NOMO-1 treated with dmso at 0.1 percent for 144 hours (cell line): Measurements from ENCODE around the gene MEGF9.
A peak's percentile ranks its signal among the peaks of the same experiment; 100 is the strongest.
"Not testable (repeated sequence)": the region's sequence is repeated elsewhere in the genome, so short reads cannot be mapped to it uniquely, and the experiment has no call there.

ENCODE experiments used
- DNase-seq: peaks from one replicate; lab custom pipeline; 2025; ENCODE audit not compliant: unreplicated experiment; lab: John Stamatoyannopoulos, UW

The MEGF9 gene

DNA sequence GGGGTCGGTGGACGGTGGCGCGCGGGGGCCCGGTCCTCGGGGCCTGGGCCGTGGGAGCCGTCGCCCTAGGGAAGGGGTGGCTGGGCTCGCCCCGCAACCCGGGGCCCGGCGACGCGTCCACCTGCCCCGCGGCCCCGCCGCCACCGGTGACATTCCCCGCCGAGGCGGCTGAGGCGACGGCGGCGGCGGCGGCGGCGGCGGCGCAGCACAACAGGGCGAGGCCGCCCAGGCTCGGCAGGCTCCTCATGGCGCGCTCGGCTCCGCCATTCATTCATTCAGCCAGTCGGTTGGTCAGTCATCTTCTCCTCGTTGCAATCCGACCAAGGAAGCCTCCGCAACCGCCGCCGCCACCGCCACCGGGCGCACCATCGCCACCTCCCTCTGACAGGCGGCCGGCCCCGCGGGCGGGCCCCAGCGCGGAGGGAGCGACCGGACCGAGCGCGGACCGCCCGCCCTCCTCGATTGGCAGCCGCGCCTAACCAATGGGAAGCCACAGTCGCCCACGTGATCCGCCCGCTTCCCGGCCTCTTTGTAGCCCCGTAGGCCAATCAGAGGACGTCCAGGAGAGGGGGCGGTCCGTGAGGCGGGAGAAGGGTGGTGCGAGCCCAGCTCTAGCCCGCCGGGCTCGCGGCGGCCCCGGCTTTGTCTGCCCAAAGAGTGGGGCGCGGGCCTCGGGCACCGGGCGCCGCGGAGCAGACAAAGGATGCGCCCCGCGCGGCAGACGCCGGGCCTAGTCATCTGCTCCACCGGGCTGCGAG, at the start of gene MEGF9:
Gene MEGF9 (minus strand): TSS at position 383 of the 758 bp plus-strand sequence. CDS start 112 bp downstream, at position 271.
- peak; percentile 97 for DNase-seq

DNA sequence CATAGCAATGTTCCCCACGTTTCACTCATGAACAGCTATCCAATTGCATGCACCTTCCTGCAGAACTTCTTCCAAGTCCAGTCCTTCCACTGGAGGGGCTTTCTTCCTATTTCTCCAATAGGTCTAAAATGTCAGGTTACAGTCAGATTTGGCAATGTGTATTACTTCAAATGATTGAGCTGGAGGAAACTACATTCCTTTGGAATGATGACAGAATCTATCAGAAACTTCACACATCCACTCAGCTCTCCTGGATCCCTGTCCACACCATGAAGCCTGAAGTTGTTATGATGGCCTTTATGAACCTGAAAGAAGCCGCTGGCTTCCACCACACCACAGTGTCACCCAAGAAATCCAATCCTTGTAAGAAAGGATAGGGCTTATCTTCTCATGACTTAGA, 46.7 kb upstream of the MEGF9 start:
- no peak for DNase-seq

DNA sequence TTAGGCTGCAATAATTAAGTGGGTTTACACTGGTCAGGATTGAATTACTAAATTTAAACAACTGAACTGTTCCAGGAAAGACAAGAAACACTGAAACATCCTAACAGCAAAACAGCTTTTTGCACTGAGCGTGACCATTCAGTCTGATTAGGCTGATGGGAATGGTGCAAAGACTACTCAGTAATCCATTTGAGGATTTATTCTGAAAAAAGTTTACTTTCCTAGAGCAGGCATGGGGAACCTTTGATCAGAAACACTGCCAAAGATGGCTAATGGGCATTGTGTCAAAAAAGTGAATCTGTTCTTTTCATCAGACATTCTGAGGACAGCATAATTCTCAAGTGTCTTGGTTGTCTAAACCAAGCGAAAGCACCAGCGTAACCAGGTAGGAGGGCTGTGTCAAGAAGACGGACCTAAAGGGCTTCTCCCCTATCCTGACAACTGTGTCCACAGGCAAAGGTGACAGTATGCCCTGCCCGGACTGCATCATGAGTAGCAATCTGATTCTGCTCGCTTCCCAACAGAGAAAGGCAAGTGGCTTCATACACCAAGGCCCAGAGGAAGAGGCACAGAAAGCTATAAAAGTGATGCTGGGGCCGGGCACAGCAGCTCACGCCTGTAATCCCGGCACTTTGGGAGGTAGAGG, 45.6 kb upstream of the MEGF9 start:
- no peak for DNase-seq

DNA sequence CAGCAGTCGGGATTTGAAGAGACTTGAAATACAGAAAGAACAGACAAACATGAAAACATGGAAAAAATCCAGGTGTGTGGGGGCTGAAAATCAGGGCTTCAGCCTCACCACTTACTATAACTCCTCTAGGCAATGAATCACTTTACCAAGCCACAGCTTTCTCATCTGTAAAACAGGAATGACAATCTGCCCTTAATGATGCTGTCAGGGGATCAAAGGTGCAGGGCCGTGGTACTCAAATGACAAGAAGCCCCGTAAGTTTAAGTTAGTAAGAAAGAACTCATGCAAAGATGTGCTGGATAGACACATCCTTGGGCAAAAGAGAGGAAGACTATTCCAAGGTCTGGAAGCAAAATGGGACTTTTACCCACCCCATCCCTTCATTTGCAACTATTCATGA, 44.3 kb upstream of the MEGF9 start:
- DNase-seq: no peak

DNA sequence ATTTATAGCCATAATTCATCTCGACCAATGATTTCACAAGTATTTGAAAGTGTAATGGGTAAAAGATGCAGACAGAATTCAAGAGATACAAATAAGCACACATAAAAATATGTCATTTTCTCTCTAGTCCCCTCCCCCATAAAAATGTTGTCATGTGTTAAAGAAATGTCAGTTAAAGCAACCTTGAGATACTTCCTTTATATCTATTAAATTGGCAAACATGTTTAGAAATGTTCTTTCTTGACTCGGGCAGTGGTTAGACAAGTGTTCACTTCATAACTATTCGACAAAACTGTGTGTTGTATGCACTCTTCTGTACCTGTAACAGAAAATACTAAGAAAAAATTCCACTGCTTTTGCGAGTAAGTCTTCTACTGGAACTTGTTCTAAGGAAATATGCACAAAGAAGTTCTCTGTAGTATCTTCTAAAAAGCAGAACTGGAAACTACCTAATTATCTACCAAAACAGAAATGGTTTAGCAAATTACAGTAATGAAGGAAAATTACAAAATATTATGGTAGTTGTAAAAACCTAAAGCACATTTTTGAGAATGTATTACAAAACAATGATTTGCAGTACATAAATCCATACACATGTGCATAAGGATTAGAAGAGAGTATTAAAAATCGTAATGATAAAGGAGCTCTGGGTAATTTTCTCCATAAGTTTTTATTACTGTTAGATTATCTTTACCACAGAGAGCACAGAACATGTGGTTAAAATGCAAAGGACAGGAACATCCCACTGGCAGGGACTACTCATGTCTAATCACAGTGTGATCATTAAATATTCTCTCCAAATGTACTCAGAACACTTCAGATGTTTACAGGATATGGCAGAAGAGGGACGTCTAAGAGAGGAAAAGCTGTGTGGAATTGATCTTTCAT, 43.0 kb upstream of the MEGF9 start:
- peak; percentile 62 for DNase-seq

DNA sequence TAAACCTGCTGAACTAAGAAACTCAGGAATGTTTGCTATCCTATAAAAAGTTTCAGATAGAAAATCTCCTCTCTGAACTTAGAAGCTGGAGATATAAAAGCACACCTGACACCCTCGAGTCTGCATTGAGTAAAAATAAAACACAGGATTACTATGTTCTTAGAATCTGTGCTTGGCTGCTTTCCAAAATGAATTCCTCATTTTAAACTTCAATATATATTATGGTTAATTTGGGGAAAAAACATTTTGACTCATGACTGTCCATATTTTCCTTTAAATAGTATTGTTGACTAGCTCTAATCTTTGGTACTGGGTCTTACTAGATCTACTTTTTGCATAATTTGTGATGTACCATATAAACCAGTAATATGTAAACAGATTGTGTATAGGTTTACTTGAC, 42.3 kb upstream of the MEGF9 start:
- DNase-seq: no peak

DNA sequence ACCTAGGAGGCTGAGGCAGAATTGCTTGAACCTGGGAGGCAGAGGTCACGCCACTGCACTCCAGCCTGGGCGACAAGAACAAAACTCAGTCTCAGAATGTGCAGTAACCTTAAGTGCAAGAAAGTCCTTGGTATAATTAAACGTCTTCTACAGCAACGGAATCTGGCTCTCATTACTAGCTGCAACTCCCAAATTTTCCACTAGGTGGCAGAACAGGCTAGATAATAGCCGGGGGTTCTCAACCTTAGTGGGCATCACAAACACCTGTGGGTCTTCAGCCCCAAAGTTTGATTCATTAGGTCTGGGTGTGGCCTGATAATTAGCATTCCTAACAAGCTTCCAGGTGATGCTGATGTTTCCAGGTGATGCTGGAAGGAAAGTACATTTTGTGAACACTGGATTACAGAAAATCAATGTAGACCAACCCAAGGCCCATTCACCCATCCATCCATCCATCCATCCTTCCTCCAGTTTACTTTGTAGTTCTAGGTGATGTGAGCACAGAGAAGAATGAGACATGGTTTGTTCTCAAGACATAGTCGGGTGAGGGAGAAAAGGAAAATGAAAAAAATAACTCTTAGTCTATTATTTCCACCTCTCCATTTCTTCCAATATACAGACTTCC, 41.7 kb upstream of the MEGF9 start:
- peak; percentile 18 for DNase-seq

DNA sequence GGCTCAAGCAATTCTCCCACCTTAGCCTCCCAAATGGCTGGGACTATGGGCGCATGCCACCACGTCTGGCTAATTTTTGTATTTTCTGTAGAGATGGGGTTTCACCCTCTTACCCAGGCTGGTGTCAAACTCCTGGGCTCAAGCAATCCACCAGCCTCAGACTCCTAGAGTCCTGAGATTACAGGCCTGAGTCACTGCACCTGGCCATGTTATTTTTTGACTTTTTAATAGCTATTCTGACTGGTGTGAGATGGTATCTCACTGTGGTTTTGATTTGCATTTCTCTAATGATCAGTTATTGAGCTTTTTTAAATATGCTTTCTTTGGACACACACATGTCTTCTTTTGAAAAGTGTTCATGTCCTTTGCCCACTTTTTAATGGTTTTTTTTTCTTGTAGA, 40.8 kb upstream of the MEGF9 start:
- no peak for DNase-seq

DNA sequence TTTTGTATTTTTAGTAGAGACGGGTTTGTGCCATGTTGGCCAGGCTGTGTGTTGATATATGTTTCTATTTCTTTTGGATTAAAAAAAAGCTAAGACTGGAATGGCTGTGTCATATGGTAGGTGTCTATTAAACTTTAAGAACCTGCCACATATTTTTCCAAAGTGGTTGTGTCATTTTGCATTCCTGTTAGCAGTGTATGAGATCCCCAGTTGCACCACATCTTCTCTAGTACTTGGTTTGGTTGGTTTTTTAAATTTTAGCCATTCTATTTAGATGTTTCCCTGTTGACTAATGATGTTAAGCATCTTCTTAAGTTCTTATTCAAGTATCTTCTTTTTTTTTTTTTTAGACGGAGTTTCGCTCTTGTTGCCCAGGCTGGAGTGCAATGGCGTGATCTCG, 36.2 kb upstream of the MEGF9 start:
- DNase-seq: no peak

DNA sequence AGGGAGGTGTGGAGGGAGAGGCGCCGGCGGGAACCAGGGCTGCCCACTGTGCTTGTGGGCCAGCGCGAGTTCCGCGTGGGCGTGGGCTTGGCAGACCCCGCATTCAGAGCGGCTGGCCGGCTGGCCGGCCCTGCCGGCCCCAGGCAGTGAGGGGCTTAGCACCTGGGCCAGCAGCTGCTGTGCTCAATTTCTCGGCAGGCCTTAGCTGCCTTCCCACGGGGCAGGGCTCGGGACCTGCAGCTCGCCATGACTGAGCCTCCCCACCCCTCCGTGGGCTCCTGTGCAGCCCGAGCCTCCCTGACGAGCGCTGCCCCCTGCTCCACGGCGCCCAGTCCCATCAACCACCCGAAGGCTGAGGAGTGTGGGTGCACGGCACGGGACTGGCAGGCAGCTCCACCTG, 32.1 kb upstream of the MEGF9 start:
- DNase-seq: not testable (repeated sequence)

DNA sequence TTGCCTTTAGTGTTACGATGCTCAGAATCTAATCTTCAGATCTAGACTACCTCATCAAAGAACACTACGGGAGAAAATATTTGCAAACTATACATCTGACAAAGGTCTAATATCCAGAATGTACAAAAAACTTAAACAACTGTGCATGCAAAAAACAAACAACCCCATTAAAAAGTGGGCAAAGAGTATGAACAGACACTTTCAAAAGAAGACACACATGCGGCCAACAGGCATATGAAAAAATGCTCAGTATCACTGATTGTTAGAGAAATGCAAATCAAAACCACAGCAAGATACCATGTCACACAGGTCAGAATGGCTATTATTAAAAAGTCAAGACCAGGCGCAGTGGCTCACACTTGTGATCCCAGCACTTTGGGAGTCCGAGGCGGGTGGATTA, 31.0 kb upstream of the MEGF9 start:
- no peak for DNase-seq

DNA sequence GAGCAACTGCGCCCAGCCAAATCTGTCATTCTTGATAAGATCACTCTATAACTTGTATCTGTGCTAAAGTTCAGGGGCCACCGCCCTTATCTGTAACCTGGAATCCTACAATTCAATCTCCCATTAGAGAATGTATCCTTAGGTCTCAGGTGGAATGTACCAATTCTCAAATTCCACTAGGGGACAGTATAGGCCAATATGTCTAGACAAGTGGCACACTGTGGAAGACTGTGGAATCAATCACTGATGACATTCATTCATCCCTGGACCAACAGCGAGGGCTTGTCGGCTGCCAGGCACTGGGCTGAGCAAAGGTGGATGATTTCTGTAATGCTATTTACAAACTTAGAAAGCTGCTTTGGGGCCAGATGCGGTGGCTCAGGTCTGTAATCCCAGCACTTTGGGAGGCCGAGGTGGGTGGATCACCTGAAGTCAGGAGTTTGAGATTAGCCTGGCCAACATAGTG, 28.7 kb upstream of the MEGF9 start:
- no peak for DNase-seq

DNA sequence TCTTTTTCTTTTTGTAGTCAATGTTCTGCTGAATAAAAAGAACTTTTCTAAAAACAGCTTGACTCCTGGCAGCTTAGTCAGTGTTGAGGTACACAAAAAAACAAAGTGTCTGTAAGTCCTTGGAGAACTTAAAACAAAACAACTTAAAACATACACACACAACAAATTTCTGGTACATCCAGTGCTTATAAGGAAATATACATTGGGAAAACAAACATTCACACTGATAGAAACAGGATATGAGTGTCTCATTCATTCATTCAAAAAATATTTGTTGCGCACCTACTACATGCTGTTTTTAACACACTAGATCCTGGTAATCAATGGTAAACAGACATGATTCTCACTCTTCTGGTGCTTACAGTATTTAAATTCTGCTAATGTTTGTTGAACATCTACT, 27.4 kb upstream of the MEGF9 start:
- DNase-seq: no peak

DNA sequence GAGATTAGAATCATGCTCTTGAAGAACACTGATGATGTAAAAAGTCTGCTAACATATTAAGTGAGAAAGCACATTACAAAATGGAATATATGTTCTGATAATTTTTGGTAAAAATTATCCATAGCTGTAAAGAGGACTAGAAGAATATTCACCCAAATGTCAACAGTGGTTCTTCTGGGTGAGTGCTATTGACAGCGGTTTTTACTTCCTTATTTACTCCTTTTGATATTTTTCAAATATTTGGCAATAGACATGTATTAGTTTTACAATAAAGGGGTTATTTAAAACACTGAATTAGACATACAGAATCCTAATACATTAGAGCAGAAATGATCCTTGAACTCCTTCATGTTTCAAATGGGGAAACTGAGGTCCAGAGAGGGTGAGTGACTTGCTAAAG, 26.9 kb upstream of the MEGF9 start:
- DNase-seq: no peak

DNA sequence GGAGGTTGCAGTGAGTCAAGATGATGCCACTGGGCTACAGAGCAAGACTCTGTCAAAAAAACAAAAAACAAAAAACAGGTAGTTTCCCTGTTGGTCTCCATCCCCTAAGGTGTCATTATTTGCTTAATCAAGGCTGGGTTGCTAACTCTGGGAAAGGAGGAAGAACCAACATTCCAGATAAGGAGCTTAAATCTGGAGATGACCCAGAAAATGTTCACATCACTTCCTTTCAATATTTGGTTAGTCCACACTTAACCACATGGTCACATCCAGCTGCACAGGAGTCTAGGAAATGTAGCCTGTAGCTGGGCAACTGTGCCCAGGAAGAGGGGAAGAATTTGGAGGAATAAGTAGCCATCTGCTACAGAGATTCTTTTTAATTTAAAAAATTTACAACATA, 25.9 kb upstream of the MEGF9 start:
- no peak for DNase-seq

DNA sequence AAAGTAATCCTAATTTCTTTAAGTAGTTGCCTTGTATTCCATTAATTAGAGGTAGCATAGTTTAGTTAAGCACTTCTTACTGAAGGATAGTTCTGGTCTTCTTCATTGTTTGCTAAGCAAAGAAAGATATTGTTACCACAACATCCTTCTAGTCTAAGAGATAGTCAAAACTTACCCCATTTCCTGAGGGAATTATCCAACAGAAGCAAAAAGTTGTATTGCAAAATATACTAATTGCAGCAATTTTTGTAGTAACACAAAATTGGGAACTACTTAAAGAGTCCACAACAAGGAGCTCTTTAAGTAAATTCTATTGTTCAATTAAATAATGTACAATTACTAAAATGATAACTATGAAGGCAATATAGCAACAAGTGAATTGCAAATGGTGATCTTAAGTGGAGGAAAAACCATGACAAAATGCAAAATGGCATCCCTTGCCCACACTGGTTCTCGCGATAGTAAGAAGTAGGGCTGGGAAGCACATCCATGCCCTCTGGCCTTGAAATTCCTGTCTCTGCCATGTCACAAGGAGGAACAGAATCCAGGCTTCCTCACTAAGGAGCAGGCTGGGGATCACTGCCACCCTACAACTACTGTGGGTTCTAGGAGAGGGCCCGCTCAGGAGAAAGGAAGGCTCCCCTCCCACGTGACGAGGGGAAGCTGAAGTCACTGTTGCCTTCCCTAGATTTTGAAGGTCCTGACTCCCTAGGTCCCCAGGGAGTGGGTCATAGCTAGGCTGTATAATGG, 23.3 kb upstream of the MEGF9 start:
- DNase-seq: no peak

DNA sequence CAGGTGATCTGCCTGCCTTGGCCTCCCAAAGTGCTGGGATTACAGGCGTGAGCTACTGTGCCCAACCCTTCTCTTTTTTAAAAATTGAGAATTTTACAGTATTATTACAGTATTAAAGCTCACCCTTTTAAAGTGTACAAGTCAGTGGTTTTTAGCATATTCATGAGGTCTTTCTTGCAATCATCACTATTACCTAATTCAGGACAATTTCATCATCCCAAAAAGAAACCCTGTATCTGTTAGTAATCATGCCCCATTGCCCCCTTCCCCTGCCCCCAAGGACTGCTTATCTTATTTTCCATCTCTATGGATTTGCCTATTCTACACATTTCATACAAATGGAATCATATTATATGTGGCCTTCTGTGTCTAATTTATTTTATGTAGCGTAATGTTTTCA, 22.6 kb upstream of the MEGF9 start:
- DNase-seq: no peak

DNA sequence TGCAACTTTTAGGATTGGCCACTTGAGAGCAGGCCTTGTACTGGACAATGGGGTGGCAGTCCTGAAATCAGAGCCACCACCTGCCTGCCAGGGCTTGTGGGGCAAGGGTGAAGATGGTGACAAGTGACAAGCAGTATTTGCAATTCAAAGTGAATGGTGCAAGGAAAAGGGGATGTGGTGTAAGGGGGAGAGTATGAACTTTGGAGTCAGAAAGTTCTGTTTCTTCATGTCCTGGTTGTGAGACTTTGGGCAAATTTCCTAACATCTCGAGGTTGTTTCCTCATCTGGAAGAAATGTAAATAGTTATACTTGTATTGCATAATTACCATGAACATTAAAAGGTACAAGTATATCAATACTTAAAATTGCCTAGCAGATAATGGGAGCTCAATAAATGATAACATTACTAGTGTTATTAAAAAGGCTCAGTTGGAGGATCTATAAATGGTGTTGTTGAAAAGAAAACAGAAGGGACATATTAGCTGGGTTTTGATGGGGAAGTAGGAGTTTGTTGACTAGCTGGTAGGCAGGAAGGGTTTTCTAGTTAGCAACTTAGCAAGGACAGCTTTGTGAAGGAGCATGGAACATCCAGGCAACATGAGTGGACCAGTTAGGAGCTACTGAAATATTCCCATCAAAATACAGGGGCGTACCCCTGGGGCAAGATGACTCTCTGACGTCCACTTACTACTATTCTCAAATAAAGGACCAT, 21.3 kb upstream of the MEGF9 start:
- peak; percentile 98 for DNase-seq

DNA sequence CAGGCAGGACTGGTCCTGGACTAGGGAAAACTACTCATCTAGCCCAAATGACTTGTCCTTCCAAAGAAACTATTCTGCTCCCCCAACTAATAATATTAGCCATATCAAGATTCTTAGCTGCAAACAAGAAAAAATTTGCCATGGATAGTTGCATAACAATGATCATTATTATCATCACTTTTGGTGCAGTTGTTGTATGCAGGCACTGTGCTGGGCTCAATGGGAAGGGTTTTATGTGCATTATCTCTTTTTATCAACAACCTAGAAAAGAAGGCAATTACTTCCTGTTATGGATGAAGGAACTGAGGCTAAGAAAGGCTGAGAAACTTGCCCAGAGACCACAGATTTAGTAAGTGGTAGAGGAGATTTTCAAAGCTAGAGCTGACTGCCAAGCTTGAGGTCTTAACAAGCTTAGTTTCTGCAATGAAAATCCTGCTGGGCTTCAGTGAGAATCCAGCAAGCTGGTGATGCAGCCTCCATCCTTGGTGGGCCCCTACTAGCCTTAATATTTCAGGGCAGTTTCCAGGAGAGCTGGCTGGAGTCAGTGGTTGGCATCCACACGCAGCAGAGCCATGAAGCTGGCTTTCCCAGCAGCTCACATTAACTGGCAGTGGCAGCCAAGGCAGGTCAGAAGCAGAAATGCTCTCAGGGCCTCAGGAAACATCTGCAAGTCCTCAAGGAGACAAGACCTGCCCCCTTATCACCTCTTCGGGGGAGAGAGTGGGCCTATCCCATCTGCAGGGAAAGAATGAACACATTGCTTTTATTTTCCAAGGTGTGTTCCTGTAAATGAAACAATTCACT, 20.5 kb upstream of the MEGF9 start:
- no peak for DNase-seq
